WTC11 (cell line): ENCODE data around the gene EDN2. TPM values are rescaled to one million over a fixed set of nuclear protein-coding genes. Genes with fewer than 3 reads are reported as not detected.

Source experiments
- ATAC-seq: fragments of 200-7000 bp; cut with Tn5 transposase; 2 replicates; pipeline ENCODE4 v1.10.0; 2021; ENCODE audit warnings: mild to moderate bottlenecking, moderate library complexity
- CTCF ChIA-PET: fragments of 300-600 bp; sonication (Branson Sonifier 250); formaldehyde crosslinking; loops from one replicate; lab custom pipeline; 2021; ENCODE audit warnings: antibody characterized with exemption; lab: Charles Lee
- POLR2A ChIA-PET: fragments of 350-600 bp; sonication (Branson Sonifier 250); formaldehyde crosslinking; loops from one replicate; lab custom pipeline; 2021; ENCODE audit warnings: antibody characterized with exemption; lab: Charles Lee
- DNase-seq: peaks from one replicate; pipeline ENCODE4 v3.0.0; 2021; ENCODE audit warnings: low spot score
- H3K27ac Mint-ChIP-seq: 2 replicates; pipeline ENCODE4 v1.8.0; 2021; ENCODE audit warnings: mixed read lengths
- H3K27me3 Mint-ChIP-seq: 2 replicates; pipeline ENCODE4 v1.8.0; 2021; ENCODE audit warnings: low read depth, mild to moderate bottlenecking, moderate library complexity, mixed read lengths
- H3K36me3 Mint-ChIP-seq: 2 replicates; pipeline ENCODE4 v1.8.0; 2021; ENCODE audit warnings: mixed read lengths
- H3K4me1 Mint-ChIP-seq: 2 replicates; pipeline ENCODE4 v1.8.0; 2022; ENCODE audit warnings: mixed read lengths
- H3K4me3 Mint-ChIP-seq: 2 replicates; pipeline ENCODE4 v1.8.0; 2021; ENCODE audit warnings: mild to moderate bottlenecking, moderate library complexity, mixed read lengths
- H3K9me3 Mint-ChIP-seq: 2 replicates; pipeline ENCODE4 v1.8.0; 2021; ENCODE audit warnings: mixed read lengths
- CREM ChIP-seq: sonication (generic); formaldehyde crosslinking; IDR thresholded peaks from 2 replicates; pipeline ENCODE4 v1.8.1; 2022; ENCODE audit warnings: mild to moderate bottlenecking, missing genetic modification reagents, moderate library complexity
- E2F1 ChIP-seq: sonication (generic); formaldehyde crosslinking; IDR thresholded peaks from 2 replicates; pipeline ENCODE4 v1.8.0; 2022; ENCODE audit warnings: mild to moderate bottlenecking, missing genetic modification reagents
- ELF4 ChIP-seq: sonication (generic); formaldehyde crosslinking; IDR thresholded peaks from 2 replicates; pipeline ENCODE4 v1.8.1; 2022; ENCODE audit warnings: low read depth, mild to moderate bottlenecking, moderate library complexity, missing genetic modification reagents
- ERG ChIP-seq: fragments of 250-450 bp; sonication (Bioruptor Pico); IDR thresholded peaks from 2 replicates; pipeline ENCODE4 v1.8.0; 2021; ENCODE audit warnings: mild to moderate bottlenecking
- MXD4 ChIP-seq: fragments of 250-450 bp; sonication (Bioruptor Pico); IDR thresholded peaks from 2 replicates; pipeline ENCODE4 v1.8.0; 2021; ENCODE audit warnings: mild to moderate bottlenecking, moderate library complexity, borderline replicate concordance
- NFATC4 ChIP-seq: fragments of 250-450 bp; sonication (Bioruptor Pico); IDR thresholded peaks from 2 replicates; pipeline ENCODE4 v1.9.0; 2021; ENCODE audit warnings: mild to moderate bottlenecking
- ZNF281 ChIP-seq: sonication (generic); formaldehyde crosslinking; IDR thresholded peaks from 2 replicates; pipeline ENCODE4 v1.8.0; 2023; ENCODE audit warnings: mild to moderate bottlenecking, missing genetic modification reagents
- ZNF416 ChIP-seq: fragments of 250-450 bp; sonication (Bioruptor Pico); IDR thresholded peaks from 2 replicates; pipeline ENCODE4 v1.9.0; 2021; ENCODE audit warnings: mild to moderate bottlenecking, inconsistent platforms
- ZNF423 ChIP-seq: fragments of 250-450 bp; sonication (Bioruptor Pico); IDR thresholded peaks from 2 replicates; pipeline ENCODE4 v2.1.2; 2022; ENCODE audit warnings: mild to moderate bottlenecking, moderate library complexity
- ZNF512 ChIP-seq: sonication (generic); formaldehyde crosslinking; IDR thresholded peaks from 2 replicates; pipeline ENCODE4 v1.8.1; 2022; ENCODE audit warnings: missing genetic modification reagents, borderline replicate concordance
- total RNA-seq: library from RNA; stranded (reverse); gene quantifications from 3 replicates; pipeline ENCODE4 v1.2.3, GENCODE V29; 2021
- TF ChIP-seq, protein P1 (sequence below): sonication (generic); formaldehyde crosslinking; IDR thresholded peaks from 2 replicates; pipeline ENCODE4 v1.8.1; 2023; ENCODE audit warnings: mild to moderate bottlenecking, moderate library complexity, missing genetic modification reagents
- TF ChIP-seq, protein P2 (sequence below): fragments of 250-450 bp; sonication (Bioruptor Pico); IDR thresholded peaks from 2 replicates; pipeline ENCODE4 v1.9.0; 2021; ENCODE audit warnings: mild to moderate bottlenecking, borderline replicate concordance

Gene EDN2
- total RNA-seq, 1 experiment from 2014 or later = 0.33 TPM

DNA sequence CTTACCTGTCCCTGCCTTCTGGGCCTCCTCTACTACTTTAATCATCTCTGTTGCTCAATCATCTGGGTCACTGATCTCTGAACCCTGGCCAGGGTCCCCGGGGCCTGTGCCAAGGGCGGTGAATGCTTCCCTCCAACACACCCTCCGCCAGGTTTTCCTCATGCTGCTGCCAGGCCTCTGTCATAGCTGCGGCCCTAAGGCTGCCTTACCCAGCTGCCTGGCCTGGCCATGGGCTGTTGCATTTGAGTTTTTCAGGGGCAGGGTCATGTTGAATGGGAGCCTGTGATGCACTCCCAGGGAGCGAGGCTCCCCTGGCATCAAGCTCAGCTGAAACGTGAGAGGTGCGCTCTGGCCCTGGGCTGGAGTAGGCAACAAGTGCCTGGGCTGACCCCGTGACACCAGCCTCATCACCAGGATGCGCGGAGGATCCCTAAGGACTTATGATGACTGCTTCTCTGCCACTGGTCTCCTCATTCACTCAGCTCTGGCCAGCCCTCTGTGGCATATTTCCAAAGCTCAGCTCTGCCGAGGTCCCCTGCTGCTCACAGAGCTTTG, 7.6 kb downstream of the EDN2 start:
- ChIA-PET CTCF (interaction anchor here (1.0 to 3.5 kb wide), 10 partner anchors 8 to 455 kb away, joined by 3 to 22 read pairs (median 6); partner anchors contain the start of genes EDN2 and SLFNL1), POLR2A (interaction anchor here (0.7 kb wide), 1 partner anchor 880 kb away, joined by 3 read pairs; no protein-coding TSS in a partner anchor)
- Mint-ChIP-seq H3K27ac (no peak overlapping the region), H3K9me3 (no peaks in the 10 kb centered on the region), H3K4me1 (peaks cover 11% of the 10 kb centered on the region), H3K36me3 (no peaks in the 10 kb centered on the region), H3K4me3 (no peak overlapping the region), H3K27me3 (no peaks in the 10 kb centered on the region)
- DNase-seq (no peak), ATAC-seq (no peak)
- TF ChIP-seq E2F1 (CRISPR knock-in tag) (no peak), ZNF423 (CRISPR knock-in tag) (no peak), NFATC4 (CRISPR knock-in tag) (no peak), ERG (CRISPR knock-in tag) (no peak), ELF4 (CRISPR knock-in tag) (no peak), ZNF416 (no peak), ZNF281 (CRISPR knock-in tag) (no peak), MXD4 (CRISPR knock-in tag) (no peak)

DNA sequence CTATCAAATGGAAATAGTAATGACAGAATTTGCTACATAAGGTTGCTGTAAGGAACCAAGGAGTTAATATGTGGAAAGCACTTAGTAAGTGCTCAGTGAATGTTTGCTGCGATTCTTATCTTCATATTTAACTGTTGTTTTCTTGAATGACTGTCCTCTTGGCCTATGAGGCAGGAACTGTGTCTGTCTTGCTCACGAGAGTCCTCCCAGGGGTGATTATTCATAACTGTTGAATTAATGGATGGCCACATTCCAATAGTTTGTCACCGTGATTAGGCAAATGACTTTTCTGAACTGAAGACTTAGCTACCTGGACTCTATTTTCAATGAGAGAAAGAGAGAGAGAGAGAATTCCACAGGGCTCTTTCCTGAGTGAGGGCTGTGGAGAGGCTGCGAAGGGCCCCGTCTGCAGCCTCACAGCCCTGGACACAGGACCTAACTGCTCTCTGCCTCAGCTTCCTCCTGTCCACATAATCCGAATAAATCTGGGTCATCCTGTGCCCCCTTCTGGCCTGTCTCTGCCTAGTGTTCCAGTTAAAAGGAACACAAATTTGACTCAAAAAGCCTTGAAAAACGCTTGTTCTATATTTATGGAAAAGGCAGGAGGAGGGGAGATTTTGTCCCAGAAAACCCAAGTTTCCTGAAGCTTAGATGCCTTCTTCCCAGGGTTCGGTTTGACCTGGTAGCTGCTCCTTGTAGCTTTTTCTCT, 8.5 kb downstream of the EDN2 start:
- ChIA-PET POLR2A (no interaction called here), CTCF (interaction anchor here (0.8 to 3.5 kb wide), 15 partner anchors 9 to 454 kb away, joined by 3 to 22 read pairs (median 5); partner anchors contain the start of genes EDN2 and SLFNL1)
- Mint-ChIP-seq H3K9me3 (no peaks in the 10 kb centered on the region), H3K36me3 (no peaks in the 10 kb centered on the region), H3K27ac (no peak overlapping the region), H3K4me3 (no peak overlapping the region), H3K27me3 (no peaks in the 10 kb centered on the region), H3K4me1 (peaks cover 11% of the 10 kb centered on the region)
- ATAC-seq (no peak), DNase-seq (no peak)
- TF ChIP-seq CREM (CRISPR knock-in tag) = no peak
- no peak for TF ChIP-seq ZNF512 (CRISPR knock-in tag)
- TF ChIP-seq, protein P1, sequence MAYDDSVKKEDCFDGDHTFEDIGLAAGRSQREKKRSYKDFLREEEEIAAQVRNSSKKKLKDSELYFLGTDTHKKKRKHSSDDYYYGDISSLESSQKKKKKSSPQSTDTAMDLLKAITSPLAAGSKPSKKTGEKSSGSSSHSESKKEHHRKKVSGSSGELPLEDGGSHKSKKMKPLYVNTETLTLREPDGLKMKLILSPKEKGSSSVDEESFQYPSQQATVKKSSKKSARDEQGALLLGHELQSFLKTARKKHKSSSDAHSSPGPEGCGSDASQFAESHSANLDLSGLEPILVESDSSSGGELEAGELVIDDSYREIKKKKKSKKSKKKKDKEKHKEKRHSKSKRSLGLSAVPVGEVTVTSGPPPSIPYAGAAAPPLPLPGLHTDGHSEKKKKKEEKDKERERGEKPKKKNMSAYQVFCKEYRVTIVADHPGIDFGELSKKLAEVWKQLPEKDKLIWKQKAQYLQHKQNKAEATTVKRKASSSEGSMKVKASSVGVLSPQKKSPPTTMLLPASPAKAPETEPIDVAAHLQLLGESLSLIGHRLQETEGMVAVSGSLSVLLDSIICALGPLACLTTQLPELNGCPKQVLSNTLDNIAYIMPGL = no peak
- TF ChIP-seq, protein P2, sequence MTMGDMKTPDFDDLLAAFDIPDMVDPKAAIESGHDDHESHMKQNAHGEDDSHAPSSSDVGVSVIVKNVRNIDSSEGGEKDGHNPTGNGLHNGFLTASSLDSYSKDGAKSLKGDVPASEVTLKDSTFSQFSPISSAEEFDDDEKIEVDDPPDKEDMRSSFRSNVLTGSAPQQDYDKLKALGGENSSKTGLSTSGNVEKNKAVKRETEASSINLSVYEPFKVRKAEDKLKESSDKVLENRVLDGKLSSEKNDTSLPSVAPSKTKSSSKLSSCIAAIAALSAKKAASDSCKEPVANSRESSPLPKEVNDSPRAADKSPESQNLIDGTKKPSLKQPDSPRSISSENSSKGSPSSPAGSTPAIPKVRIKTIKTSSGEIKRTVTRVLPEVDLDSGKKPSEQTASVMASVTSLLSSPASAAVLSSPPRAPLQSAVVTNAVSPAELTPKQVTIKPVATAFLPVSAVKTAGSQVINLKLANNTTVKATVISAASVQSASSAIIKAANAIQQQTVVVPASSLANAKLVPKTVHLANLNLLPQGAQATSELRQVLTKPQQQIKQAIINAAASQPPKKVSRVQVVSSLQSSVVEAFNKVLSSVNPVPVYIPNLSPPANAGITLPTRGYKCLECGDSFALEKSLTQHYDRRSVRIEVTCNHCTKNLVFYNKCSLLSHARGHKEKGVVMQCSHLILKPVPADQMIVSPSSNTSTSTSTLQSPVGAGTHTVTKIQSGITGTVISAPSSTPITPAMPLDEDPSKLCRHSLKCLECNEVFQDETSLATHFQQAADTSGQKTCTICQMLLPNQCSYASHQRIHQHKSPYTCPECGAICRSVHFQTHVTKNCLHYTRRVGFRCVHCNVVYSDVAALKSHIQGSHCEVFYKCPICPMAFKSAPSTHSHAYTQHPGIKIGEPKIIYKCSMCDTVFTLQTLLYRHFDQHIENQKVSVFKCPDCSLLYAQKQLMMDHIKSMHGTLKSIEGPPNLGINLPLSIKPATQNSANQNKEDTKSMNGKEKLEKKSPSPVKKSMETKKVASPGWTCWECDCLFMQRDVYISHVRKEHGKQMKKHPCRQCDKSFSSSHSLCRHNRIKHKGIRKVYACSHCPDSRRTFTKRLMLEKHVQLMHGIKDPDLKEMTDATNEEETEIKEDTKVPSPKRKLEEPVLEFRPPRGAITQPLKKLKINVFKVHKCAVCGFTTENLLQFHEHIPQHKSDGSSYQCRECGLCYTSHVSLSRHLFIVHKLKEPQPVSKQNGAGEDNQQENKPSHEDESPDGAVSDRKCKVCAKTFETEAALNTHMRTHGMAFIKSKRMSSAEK (CRISPR knock-in tag) = no peak
